Activated gamma-delta T cell (primary cell): Measurements from ENCODE around the gene USP34.

ENCODE experiments used
- DNase-seq: peaks from one replicate; lab custom pipeline; 2025; lab: John Stamatoyannopoulos, UW

The USP34 gene

DNA sequence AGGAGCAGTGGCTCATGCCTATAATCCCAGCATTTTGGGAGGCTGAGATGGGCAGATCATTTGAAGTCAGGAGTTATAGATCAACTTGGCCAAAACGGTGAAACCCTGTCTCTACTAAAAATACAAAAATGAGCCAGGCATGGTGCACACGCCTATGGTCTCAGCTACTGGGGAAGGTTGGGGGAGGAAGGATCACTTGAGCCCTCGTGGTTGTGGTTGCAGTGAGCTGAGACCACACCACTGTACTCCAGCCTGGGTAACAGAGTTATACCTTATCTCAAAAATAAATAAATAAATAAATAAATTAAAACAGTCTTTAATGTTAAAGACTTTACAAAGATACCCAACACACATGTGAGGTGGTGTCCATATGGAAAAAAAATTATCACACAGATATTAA lies 174.9 kb downstream of the USP34 start:
- DNase-seq, result no peak

DNA sequence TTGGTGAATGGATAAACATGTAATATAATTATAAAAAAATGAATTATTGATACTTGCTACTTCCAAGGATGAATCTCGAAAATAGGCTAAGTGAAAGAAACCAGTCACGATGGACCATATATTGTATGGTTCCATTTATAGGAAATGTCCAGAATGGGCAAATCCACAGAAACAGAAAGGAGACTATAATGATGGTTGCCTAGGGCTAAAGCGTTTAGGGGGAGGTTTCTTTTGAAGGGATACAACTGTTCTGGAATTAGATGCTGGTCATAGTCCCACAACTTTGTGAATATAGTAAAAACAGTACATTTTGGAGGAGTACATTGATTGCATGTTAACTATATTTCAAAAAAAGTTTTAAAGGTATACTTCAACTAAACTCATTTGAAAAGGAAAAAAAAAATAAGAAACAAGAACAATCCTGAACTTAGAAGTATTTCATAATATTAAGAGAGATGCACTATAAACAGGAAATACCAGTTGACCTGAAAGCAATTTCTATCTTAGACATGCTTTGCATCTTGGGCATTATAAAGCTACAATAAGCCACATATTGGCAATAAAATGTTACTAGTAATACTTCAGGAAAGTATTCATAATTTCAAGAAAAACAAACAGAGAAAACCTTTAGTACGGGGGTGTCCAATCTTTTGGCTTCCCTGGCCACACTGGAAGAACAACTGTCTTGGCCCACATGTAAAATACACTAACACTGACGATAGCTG lies 178.9 kb downstream of the USP34 start:
- DNase-seq, result no peak

DNA sequence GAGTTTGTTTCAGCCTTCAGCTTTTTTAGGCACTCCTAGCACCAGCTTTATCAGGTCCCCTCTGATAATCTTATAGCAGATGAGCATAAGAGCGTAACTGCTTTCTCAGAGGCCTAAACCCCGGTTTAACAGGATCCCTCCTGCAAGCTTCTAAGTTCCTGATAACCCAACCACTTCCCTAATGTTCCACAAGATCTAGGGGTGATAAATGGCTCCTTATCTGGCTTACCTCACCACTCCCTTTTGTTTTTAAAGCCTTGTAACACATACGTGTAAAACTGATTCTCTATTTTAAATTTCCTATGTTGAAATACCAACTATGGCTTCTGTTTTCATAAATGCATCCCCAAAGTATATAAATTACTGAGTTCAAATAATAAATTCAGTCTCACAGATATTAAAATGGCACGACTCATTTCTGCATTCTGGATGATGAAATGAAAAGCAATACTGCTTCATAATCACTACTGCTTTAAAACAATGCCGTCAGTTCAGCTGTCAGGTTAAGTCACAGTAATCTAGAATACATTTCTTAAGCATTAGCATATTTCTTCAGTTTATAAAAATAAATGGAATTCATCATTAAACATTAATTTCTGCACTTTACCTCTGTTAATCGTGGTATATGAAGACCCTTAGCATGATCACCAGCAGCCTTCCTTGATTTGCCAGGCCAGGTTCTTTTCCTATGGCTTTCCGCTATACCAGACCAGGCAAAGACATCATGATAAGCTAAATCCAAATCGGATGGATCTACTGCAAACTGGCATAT lies 182.6 kb downstream of the USP34 start:
- no peak for DNase-seq

DNA sequence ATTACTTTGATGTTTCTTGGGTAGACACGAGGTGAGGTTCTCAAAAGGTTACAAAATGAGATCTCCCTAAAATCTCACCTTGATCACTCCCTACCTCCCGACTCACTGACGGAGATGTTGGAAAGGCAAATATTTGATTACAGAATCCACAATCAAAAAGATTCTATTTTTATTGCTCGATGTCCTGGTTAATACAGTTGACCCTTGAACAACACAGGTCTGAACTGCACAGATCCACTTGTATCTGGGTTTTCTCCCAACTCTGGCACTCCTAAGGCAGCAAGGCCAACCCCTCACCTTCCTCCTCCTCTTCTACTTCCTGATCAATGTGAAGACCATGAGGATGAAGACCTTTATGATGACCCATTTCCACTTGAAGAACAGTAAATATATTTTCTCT lies 183.6 kb downstream of the USP34 start:
- no peak for DNase-seq

DNA sequence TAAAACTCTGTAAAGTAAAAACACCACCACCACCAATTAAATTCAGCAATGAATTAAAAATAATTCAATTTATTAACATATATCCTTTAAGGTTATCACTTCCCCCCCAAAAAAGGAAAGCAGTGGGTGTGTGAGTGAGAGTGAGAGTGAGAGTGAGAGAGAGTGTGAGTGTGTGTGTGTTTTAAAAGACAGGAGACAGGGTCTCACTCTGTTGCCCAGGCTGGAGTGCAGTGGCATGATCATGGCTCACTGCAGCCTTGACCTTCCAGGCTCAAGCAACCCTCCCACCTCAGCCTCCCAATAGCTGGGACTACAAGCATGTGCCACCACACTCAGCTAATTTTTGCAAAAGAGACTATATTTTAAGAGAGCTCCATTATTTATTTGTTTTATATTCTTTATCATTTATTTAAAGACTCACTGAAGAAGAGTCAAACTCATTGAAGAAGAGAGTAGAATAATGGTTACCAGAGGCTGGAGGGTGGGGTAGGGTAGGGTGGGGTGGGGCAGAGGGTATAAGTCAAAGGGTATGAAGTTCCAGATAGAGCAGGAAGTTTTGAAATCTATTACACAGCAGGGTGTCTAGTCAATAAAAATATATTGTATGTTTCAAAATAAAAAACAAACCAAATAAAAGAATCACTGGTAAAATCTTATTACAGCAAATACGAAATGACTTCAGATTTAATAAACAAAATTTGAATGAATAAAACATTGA lies 187.3 kb downstream of the USP34 start:
- no peak for DNase-seq

DNA sequence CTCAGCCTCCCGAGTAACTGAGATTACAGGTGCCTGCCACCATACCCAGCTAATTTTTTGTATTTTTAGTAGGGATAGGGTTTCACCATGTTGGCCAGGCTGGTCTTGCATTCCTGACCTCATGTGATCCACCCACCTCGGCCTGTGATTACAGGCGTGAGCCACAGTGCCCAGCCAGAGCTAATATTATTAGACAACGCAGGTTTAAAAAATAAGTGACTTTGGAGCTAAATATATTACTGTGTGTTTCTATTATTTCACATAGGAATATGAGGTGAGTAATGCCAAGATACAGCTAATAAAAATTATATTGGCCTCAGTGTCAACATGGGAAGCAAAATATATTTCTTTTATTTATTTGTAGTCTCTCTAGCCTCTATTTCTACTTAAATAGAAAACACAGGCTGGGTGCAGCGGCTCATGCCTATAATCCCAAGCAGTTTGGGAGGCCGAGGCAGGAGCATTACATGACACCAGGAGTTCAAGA lies 188.7 kb downstream of the USP34 start:
- no peak for DNase-seq

DNA sequence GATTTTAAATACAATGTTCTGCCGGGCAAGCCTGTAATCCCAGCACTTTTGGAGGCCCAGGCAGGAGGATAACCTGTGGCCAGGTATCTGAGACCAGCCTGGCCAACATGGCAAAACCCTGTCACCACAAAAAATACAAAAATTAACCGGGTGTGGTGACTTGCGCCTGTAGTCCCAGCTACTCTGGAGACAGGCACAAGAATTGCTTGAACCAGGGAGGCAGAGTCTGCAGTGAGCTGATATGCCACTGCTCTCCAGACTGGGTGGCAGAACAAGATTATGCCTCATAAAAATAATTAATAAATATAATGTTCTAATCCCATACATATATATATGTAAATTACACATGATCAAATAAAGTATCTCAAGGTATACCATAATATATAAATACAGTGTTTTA lies 189.6 kb downstream of the USP34 start:
- DNase-seq, result no peak

DNA sequence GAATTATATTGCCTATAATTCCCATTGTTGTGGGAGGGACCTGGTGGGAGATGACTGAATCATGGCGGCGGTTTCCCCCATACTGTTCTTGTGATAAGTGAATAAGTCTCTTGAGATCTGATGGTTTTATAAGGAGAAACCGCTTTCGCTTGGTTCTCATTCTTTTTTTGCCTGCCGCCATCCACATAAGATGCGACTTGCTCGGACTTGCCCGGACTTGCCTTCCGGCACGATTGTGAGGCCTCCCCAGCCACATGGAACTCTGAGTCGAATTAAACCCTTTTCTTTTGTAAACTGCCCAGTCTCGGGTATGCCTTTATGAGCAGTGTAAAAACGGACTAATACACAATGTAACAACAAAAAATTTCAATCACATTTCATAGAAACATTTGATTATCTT lies 193.1 kb downstream of the USP34 start:
- no peak for DNase-seq

DNA sequence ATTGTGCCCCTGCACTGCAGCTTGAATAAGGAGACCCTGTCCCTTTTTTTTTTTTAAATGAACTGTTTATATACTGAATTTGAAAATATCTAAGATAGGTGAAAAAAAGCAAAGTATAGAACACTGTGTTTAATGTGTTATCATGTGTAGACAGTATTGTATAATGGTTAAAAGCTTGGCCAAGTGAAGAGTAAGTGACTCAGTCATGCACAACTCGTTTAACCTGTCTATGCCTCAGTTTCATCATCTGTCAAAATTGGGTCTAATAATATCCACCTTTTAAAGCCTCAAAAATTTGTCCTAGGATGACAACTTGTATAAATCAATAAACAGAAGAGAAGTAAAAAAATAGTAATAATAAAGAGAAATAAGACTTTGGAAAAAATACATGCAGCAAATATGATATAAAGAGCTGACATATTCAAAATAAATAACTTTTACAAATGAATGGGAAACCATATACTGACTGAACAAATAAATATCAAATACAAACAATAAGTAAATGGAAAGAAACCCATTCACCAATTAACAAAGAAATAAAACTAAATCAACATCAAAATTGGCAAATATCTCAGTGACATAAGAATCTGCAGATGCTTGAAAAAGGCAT lies 195.2 kb downstream of the USP34 start:
- DNase-seq, result no peak

DNA sequence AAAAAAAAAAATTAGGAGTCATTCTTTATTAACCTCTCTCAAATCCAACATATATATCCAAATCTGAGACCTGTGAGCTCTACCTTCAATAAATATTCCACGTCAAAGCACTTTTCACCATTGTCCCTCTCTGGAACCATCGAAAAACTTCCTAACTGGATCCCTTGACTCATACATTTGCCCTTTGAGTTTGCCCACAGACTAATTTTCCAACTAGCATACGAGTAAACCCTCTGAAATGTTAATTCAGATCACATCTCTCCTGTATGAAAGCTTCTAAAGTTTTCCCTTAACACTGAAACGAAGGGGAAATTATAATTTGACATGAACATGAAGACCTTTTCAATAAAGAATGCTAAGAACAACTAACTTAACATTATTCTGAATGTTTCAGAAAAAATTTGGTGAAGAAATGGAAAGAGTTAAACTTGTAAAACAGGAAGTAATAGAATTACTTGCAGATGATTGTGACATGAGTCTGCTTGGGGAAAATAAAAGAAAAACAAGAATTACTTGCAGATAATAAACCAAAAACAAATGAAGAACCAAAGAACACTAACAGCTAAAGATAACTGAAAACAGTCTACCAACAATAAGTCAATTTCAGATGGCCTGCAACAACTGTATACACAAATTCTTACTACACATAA lies 198.3 kb downstream of the USP34 start:
- DNase-seq, result no peak

DNA sequence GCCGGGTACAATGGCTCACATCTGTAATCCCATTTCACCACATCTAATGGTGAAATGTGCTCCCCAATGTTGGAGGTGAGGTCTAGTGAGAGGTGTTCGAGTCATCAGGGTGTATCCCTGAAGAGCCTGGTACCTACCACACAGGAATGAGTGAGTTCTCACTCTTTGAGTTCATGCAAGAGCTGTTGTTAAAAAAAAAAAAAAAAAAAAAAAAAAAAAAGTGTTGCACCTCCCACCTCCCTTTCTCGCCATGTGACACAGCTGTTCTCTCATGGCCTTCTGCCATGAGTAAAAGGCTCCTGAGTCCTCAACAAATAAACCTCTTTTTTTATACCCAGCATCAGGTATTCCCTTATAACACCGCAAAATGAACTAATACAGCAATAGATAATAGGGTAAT lies 202.6 kb downstream of the USP34 start:
- DNase-seq, result no peak

DNA sequence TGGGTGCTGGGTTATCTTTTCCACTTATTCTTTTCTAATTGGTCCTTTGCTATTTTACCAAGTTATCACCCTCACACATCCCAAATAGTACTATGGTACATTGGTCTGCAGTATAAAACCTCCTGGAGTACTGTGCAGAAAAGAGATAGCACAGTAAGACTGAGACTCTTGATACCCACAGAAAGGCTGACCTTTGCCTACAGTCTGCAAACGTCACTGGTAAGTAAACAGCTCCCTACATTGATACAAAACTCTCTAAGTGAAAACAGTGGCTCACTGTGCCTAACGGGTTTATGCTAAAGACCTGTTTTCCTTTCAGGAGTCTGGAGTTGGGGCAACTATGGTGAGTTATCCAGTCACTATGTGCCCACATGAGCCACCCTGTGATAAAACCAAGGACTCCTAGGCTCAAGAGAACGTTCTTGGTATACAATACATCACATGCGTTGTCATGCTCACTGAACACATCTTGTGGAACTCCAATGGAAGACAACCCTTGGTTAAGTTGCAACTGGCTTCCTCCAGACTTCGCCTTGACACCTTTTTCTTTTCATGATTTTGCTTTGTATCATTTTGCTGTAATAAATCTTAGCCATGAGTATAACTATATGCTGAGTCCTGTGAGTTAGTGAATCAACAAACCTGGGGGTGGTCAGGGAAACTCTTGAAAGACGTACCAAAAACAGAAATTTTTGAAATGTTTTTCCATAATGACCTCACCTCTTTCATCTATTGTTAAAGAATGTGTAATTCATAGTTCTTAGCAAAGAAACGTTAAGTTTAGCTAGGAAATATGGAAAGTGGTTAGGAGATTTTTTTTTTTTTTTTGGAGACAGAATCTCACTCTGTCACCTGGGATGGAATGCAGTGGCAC lies 204.0 kb downstream of the USP34 start:
- no peak for DNase-seq

DNA sequence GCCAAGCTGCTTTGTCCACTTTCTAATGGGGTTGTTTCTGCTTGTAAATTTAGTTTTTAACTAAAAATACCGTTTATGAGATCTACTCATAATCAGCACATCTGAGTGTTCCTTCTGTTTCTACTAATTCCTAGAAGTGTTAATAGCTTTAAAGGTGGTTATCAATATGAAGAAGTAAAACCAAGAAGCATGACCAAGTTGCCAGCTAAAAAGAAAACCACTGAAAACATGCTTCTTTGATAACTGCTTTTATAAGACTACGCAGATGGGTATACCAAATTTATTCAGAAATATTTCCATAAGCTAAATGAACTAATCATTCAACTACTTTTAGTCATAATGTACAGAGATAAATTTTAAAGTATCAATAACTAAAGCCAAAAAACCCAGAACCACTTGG lies 207.1 kb downstream of the USP34 start:
- no peak for DNase-seq

DNA sequence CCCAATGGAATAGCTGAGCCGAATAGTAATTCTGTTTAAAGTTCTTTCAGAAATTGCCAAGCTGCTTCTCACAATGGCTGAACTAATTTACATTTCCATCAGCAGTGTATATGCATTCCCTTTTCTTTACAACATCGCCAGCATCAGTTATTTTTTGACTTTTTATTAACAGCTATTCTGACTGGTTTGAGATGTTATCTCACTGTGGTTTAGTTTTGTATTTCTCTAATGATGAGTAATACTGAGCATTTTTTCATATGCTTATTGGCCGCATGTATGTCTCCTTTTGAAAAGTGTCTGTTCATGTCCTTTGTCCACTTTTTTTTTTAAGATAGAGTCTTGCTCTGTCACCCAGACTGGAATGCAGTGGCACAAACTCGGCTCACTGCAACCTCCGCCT lies 208.2 kb downstream of the USP34 start:
- DNase-seq, result no peak

DNA sequence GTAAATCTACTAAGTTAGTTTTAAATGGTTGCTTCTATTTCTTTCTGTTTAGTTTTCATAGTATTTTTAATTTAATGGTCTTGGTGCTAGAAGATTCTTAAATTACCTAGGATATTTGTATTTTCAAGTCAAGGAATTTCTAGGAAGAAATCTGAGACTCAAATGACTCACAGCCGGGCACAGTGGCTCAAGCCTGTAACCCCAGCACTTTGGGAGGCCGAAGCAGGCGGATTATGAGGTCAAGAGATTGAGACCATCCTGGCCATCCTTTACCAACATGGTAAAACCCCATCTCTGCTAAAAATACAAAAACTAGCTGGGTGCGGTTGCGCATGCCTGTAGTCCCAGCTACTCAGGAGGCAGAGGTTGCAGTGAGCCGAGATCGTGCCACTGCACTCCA lies 213.4 kb downstream of the USP34 start:
- no peak for DNase-seq

DNA sequence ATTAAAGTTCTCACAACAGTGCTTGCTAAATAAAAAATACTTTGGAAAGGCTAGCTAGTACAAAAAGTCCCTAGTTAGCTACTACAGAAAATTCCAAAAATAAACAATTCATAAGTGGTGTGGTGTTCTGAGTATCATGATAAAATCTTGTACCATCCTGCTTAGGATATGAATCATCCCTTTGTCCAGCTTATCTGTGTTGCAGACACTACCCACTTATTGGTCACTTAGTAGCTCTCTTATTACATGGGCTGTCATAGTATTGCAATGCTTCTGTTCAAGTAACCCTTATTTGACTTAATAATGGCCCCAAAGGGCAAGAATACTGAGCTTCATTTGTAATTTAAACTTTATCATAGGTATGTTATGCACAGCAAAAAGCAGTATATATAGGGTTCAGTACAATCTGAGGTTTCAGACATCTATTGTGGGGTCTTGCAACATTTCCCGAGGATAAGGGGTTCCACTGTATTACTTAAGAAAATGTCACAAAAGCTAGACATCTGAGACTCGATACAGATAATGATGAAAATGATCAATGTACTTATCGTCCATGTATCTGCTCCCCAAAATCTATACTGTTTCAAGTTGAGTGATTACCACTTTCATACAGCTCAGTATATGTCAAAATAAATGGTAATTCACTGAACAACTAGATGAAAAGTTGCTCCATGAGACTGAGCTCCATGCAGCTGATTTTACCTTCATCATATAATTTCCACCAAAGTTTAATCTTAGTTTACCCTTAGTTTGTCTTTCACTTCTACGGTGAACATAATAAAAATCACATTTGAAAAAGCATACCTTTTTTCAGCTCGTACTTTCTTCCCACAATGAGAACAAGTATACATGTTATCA lies 215.1 kb downstream of the USP34 start:
- no peak for DNase-seq

DNA sequence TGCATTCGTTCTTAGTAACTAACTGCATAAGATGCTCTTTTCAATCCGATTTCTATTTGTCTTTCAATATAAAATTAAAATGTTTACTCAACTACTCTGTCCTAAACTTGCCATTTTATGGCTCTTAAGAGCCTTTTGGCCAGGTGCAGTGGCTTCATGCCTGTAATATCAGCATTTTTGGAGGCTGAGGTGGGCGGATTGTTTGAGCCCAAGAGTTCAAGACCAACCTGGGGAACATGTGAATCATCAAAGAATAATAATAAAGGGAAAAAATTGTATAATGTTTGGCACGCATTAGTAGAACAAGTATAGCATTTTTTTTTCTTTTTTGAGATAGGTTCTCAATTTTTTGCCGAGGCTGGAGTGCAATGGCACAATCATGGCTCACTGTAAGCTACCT lies 216.4 kb downstream of the USP34 start:
- no peak for DNase-seq

DNA sequence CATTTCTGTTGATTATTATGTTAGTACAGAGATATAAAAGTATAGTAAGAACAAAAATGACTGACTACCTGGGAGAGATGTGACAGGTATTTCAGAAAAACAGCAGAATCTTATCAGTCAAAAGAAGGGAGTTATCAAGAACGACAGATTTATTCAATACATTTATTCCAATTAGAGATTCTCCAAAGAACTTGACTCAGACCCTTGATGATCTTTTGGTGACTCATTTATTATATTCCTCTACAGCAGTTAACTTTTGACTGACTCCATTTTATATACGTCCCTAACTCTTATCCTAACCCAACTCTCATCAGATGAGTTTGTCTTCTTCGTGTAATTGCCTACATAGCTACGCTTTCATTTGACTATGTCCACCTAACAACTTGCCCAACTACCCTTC lies 217.8 kb downstream of the USP34 start:
- no peak for DNase-seq

DNA sequence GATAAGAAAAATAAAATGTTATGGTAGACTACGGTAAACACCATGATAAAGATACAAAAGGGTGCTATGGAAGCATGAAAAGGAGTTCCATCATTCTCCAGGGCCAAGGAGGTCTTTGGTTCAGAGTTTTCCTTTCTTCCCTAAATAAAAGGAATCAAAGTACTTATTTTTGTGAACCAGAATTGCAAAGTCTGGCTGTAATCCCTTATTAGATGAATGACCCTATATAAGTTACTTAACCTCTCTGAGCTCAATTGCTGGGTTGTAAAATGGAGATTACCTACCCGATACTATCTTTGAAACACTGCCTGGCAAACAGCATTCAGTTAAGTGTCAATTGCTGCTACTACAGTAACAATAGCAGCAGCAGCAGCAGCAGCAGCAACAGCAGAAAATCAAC lies 218.9 kb downstream of the USP34 start:
- no peak for DNase-seq

DNA sequence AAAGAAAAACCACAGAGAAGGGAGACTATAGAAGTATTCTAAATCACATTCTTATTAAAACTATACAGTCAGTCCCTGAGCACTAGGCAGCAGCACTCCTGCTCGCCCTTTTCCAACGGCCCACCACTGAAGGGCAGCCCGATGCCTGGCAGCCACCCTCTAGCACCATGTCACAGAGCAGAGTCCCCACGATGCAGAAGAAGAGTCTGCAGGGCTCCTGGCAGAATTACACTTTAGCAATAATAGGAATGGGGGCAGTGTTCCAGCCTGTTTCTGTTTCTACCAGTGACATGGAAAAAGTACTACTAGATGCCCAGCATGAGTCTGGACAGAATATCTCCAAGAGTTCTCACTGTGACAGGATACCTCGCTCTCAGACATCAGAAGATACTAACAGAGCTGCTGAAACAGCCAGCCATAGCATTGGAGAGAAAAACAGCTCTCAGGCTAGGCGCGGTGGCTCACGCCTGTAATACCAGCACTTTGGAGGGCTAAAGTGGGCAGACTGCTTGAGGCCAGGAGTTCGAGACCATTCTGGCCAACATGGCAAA lies 221.3 kb downstream of the USP34 start:
- DNase-seq, result no peak
